Ramos (cell line): Measurements from ENCODE around the gene OSBP.

Experiments used
- in situ Hi-C: fragments of 300-500 bp; cut with MboI; formaldehyde crosslinking; loops from one replicate; pipeline ENCODE4 v1.14.3; 2022; ENCODE audit warnings: low sequenced_read_pairs; ENCODE audit not compliant: unreplicated experiment

The OSBP gene

DNA sequence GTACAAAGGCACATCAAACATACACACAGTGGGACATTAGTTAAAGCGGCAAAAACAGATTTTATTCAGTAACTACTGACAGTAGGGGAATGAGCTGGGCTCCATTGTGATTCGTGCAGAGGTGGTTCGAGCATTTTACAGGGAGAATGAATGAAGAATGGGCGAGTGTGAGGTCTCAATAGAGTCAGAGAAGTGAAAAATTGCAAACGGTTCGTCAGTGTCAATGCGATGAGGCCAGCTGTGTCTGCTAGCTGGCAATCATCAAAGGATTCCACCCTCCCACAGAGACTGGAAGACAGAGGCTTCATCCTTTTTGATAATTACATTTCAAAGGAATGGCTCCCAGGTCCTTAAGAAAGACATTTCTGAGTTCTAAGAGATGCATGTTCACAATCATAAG lies 86.9 kb downstream of the OSBP start:
- in situ Hi-C loops, result loop anchor here (25.0 kb wide), 1 partner anchor 384 kb away; no protein-coding TSS in a partner anchor
